ENCODE results near the gene SLC15A4.

Gene SLC15A4

GRCh38 chr12:128755566-128755965, 68.2 kb downstream of the SLC15A4 start:
- Histone ChIP-seq H3K27me3 (ENCODE audit: insufficient read depth, poor library complexity, severe bottlenecking) (no peaks in the 10 kb centered on the region), H3K4me3 (replicated peaks; ENCODE audit: insufficient read depth, low read length) (no peak overlapping the region), H3K27ac (replicated peaks) (no peak overlapping the region)
- no peak for TF ChIP-seq GABPA (IDR thresholded peaks at IDR 0.05; ENCODE audit: low read depth)
- no peak for DNase-seq (ENCODE audit: low read depth in 1 of 2, low spot score in 1 of 2)

- DNase-seq (ENCODE audit: low read depth in 1 of 2, low spot score in 1 of 2): no peak
- Histone ChIP-seq H3K27me3 (ENCODE audit: insufficient read depth, poor library complexity, severe bottlenecking) (no peaks in the 10 kb centered on the region), H3K27ac (replicated peaks) (no peak overlapping the region), H3K4me3 (replicated peaks; ENCODE audit: insufficient read depth, low read length) (no peak overlapping the region)
- TF ChIP-seq SPI1 (IDR thresholded peaks at IDR 0.05; ENCODE audit: borderline replicate concordance, low read depth): no peak
- TF ChIP-seq GABPA (IDR thresholded peaks at IDR 0.05; ENCODE audit: low read depth): no peak
- no peak for TF ChIP-seq REST (IDR thresholded peaks at IDR 0.05; ENCODE audit: insufficient replicate concordance, low read depth)
- TF ChIP-seq CTCF (IDR thresholded peaks at IDR 0.05; ENCODE audit: insufficient read depth, low read length): no peak
- TF ChIP-seq POLR2AphosphoS5 (IDR thresholded peaks at IDR 0.05; ENCODE audit: low read depth): no peak
Observed at GRCh38 chr12:128754275-128754674, 69.5 kb downstream of the SLC15A4 start.

- Histone ChIP-seq H3K27ac (replicated peaks) (no peak overlapping the region), H3K27me3 (ENCODE audit: insufficient read depth, poor library complexity, severe bottlenecking) (no peaks in the 10 kb centered on the region), H3K4me3 (replicated peaks; ENCODE audit: insufficient read depth, low read length) (no peak overlapping the region)
- no peak for DNase-seq (ENCODE audit: low read depth in 1 of 2, low spot score in 1 of 2)
- TF ChIP-seq POLR2AphosphoS5 (IDR thresholded peaks at IDR 0.05; ENCODE audit: low read depth): no peak
- TF ChIP-seq REST (IDR thresholded peaks at IDR 0.05; ENCODE audit: insufficient replicate concordance, low read depth): no peak
- TF ChIP-seq SPI1 (IDR thresholded peaks at IDR 0.05; ENCODE audit: borderline replicate concordance, low read depth): no peak
- no peak for TF ChIP-seq CTCF (IDR thresholded peaks at IDR 0.05; ENCODE audit: insufficient read depth, low read length)
- no peak for TF ChIP-seq GABPA (IDR thresholded peaks at IDR 0.05; ENCODE audit: low read depth)
Observed at GRCh38 chr12:128753438-128753837, 70.3 kb downstream of the SLC15A4 start.

GRCh38 chr12:128752386-128752785, 71.4 kb downstream of the SLC15A4 start:
- Histone ChIP-seq H3K4me3 (replicated peaks; ENCODE audit: insufficient read depth, low read length) (no peak overlapping the region), H3K27ac (replicated peaks) (no peak overlapping the region), H3K27me3 (ENCODE audit: insufficient read depth, poor library complexity, severe bottlenecking) (no peaks in the 10 kb centered on the region)
- no peak for DNase-seq (ENCODE audit: low read depth in 1 of 2, low spot score in 1 of 2)
- no peak for TF ChIP-seq REST (IDR thresholded peaks at IDR 0.05; ENCODE audit: insufficient replicate concordance, low read depth)
